Measurements from ENCODE around the gene KRR1.
"Not testable (repeated sequence)": the region's sequence is repeated elsewhere in the genome, so short reads cannot be mapped to it uniquely, and the experiment has no call there.

The KRR1 gene

DNA sequence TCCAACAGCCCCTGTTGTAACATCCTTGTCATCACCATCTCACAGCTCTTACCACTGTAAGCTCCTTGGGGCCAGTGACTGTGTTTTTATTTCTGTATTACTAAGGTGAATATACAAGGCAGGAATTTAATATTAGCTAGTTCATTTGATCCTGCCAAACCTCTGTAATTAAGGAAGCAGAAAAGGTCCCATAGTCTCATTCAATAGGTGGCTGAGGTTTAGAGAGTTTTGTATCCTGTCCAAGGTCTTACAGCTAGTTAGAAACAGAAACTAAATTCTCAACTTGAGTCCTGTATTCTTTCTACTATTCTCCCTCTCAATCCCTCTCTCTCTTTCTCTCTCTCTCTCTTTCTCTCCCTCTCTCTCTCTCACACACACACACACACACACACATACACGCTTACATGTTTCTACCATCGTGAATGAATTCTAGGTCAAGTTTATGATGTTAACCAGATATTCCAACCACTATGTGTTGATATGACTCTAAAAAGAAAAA, 31.4 kb downstream of the KRR1 start:
- DNase-seq (ENCODE audit: low read depth in 1 of 2, low spot score in 1 of 2) = no peak

DNA sequence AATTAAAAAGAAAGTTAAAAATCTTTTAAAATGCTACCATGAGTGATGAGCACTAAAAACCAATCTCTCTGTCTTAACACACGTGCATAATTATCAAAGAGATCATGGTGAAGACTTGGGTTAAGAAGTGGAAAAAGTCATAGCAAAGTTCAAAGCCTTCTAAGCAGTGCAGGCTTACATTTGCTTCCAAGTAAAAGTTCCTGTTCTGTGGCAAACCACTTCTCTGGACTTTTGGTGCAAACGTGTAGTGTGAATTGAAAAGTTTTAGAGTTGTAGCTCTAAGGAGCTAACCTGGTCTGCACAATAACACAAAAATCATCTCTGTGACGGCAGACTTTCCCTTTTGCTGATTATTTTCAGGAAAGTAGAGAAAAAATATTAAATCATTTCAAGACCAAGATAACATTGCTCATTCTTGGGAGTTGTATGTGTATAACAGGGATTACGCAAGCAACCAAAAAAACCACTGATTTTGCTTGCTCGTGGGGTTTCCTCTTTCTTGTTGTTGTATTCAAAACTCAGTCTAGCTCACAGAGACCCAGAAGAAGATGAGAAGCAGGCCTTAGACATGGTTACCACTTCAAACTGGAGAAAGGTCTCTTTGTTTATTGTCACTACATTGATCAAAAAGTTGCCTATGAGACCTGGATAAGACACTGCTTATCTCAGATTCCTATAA, 33.2 kb downstream of the KRR1 start:
- peak in 1 of 2 donors; percentile 51 for DNase-seq (ENCODE audit: low read depth in 1 of 2, low spot score in 1 of 2)

DNA sequence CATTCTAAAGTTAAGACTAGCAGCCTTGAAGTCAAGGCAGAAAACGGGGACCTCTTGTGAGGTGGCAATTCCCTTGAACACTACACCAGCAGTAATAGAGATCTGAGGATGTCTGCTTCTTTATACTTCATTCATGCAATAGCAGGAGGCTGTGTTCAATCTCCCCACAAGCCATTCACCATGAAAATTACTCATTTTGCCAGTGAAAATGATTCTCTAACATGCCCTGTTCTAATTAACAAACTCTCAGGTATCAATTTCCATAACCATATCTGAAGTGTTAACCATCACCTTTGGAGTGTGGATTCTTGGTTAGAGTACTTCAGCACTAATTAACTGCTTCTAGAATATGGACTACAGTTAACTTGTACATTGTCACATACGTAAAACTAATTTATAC, 34.3 kb downstream of the KRR1 start:
- DNase-seq (ENCODE audit: low read depth in 1 of 2, low spot score in 1 of 2) = no peak

DNA sequence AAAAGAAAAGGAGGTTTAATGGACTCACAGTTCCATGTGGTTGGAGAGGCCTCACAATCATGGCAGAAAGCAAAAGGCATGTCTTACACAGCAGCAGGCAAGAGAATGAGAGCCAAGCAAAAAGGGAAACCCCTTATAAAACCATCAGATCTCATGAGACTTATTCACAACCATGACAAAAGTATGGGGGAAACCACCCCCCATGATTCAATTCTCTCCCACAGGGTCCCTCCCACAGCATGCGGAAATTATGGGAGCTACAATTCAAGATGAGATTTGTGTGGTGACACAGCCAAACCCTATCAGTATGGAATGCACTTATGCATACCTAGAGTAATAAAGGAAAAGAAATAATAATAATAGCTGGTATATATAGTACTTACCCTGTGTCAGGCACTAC, 35.3 kb downstream of the KRR1 start:
- no peak for DNase-seq (ENCODE audit: low read depth in 1 of 2, low spot score in 1 of 2)

DNA sequence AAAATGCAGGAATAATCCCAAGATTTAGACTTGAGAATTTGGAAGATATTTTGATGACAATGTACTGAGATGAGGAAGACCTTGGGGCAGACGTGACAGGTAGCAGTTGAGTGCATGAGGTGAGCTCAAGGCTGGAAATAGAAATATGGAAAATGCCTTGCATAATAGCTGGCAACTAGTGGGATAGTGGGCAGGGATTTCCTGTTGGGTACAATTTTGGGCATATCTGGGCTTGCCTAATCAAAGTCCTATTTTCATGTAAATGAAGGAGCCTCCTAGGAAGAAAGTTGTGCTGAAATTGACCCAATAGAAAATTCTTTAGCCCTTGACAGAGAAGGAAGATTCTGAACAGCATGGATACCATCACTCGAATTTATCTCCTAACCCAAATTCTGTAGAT, 37.3 kb downstream of the KRR1 start:
- no peak for DNase-seq (ENCODE audit: low read depth in 1 of 2, low spot score in 1 of 2)

DNA sequence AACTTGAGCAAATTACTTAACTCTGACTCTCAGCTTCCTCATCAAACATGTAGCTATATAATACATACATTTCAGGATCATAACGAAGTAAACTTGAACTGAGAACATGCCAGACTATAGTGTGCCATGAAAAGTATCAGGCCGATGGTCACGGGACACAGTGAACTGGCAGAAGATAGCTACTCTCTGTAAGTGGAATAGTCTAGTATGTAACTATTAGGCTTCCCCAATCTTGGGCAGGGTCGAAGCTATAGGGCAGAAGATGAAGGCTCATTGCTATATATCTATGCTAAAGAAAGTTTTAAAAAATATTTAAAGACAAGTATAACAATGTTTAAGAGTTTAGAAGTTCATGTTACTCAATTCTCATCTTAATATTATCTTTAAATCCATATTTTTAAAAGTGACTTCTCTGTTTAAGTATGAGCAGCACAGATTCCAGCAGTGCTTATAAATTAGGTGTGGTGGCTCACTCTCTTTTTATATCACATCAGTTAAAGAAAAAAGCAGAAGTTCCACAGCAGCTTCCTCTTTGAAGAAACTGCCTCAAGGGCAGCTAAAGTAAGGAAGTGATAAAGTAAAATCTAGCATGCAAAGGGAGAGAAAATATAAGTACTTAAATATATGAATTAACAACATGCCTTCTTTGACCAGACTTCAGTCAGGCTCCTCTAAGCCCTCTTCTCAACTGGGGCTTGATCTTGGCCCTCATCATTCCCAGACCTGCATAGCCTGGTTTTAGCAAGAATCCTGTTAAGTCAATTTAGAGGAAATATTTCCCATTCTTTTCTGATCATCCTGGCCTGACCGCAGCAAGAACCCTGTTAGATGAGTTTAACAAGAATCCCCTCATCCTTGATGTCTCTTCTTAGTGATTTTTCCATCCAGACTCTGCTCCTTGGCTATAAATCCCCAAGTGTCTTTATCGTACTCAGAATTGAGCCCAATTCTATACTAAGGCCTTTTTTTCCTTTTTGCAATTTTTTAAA, 39.2 kb downstream of the KRR1 start:
- no peak for DNase-seq (ENCODE audit: low read depth in 1 of 2, low spot score in 1 of 2)

DNA sequence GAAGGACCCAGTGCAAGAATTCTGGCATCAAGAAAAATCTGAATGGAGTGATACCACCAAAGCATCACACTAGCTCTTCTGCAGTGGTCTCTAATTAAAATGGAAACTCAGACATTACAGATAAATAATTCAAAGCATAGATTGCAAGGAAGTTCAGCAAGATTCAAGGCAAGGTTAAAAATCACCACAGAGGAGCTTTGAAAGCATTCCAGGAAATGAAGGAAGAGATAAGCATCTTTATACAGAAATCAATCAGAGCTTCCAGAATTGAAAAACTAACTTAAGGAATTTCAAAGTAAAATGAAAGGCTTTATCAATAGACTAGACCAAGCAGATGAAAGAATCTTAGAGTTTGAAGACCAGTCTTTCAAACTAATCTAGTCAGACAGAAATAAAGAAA, 51.2 kb downstream of the KRR1 start:
- no peak for DNase-seq (ENCODE audit: low read depth in 1 of 2, low spot score in 1 of 2)

DNA sequence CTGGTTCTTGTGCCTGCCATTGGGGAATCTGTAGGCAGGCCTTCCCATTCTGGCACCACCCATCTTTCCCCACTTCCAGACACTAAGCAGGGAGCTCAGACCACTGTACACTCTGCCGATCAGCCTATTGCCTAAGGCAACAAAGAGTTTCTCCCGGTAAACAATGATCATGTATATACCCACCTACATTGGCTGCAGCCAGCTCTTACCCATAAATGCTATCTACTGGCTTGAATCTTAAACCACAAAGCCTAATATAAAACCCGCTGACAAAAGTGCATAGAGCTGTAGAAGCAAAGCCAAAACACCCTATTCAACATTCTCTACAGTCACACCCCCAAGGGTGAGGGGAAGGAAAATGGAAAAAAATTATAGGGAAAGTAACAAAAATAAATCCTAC, 51.7 kb downstream of the KRR1 start:
- no peak for DNase-seq (ENCODE audit: low read depth in 1 of 2, low spot score in 1 of 2)

DNA sequence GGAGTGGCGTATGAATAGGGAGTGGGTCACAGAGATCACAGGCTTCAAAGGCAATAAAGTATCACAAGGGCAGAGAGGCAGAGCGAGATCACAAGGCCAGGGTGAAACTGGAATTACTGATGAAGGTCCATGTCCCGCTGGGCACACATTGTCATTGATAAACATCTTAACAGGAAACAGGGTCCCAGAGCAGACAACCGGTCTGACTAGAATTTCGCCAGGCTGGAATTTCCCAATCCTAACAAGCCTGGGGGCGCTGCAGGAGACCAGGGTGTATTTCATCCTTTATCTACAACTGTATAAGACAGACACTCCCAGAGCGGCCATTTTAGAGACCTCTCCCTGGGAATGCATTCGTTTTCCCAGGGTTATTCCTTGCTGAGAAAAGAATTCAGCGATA, 53.5 kb downstream of the KRR1 start:
- not testable (repeated sequence) for DNase-seq (ENCODE audit: low read depth in 1 of 2, low spot score in 1 of 2)

DNA sequence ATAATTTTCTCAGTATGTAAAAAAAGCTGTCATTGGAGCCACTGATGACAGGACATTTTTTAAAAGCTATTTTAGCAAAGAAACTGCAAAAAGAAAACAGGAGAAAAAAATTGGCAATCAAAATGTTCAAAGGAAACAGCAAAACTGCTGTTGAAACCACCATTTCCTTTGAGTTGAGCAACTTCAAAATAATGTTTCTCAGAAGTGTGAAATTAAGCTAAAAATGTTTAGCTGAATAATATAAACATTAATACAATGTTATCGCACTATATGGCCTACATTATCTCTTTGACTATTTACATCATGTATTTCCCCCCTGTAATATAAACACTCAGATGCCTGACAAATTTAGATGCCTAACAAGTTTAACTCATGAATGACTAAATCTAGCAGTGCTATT, 54.2 kb downstream of the KRR1 start:
- no peak for DNase-seq (ENCODE audit: low read depth in 1 of 2, low spot score in 1 of 2)

DNA sequence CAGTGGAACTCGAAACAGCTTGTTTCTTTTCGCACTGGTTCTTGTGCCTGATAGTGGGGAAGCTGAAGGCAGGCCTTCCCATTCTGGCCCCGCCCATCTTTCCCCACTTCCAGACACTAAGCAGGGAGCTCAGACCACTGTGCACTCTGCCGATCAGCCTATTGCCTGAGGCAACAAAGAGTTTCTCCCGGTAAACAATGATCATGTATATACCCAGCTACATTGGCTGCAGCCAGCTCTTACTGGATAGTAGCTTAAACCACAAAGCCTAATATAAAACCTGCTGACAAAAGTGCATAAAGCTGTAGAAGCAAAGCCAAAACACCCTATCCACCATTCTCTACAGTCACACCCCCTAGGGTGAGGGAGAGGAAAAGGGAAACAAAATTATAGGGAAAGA, 55.6 kb downstream of the KRR1 start:
- no peak for DNase-seq (ENCODE audit: low read depth in 1 of 2, low spot score in 1 of 2)

DNA sequence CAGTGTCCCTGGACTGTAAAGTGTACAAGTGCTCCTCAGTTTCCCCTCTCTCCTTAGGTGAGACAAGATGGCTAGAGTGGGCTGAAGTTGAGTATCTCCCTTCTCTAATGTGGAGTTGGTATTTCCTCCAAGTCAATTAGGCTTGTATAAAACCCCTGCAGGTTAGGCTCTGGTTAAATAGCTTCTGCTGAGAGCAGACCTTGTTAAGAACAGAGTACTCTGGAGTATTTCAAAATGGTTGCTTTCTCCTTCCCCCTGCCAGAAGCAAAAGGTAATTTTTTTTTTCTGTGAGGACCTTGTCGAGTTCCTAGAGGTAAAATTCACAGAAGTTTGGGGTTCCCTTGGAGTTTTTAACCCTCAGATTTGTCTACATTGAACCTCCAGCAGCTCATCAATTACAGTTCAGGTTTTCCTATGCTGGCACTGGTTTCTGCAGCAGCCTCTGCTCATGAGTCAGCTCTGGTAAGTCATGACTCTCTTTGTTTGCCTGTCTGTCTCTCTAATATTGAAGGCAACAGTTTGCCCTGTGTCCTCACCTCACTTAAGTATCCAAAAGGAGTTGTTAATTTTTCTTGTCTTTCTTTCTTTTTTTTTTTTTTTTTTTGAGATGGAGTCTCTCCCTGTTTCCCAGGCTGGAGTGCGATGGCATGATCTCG, 58.6 kb downstream of the KRR1 start:
- DNase-seq (ENCODE audit: low read depth in 1 of 2, low spot score in 1 of 2) = no peak

DNA sequence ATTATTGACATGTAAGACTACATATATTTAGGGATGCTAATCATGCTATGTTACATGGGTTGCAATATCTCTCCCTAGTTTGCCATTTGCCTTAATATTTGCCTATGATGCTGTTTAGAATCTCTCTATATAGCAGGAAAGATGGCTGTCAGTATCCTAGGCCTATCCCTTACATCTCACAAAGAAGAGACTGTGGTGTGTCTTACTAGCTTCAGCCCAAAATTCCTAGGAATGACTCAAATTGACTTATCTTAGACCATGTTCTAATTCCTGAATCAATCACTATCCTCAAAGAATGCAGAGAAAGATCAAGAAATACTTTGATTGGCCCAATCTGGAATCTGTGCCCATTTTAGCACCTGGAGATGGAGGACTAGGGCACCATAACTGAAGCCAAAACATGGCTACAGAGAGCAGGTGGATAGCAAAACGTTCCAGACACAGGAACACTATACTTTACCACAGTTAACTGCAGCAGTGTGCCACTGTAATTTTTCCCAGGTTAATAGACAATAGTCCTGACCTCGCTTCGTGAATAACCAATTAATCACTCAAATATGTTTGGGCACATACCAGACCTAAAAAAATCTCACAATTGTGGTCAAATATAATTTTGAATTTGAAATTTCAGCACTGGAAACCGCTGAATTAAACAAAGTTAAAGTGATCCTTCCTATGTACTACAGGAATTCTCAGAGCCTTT, 63.6 kb downstream of the KRR1 start:
- DNase-seq (ENCODE audit: low read depth in 1 of 2, low spot score in 1 of 2) = no peak

DNA sequence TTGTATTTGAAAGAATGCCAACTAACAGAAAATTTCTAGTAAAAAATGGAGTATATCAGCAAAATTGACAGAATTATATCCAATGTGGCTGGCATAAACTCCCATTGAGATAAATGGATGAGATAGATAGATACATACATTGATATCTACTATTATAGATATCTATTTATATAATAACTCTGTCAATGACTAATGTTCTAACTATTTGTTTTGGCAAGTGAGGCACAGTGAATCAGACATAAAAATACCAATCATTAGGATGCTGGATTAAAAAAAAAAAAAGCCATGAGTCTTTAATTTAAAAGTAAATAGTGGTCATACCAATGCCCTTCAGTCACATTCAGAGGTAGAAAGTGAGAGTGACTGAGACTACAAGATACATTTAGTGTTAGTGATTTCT, 64.6 kb downstream of the KRR1 start:
- no peak for DNase-seq (ENCODE audit: low read depth in 1 of 2, low spot score in 1 of 2)

DNA sequence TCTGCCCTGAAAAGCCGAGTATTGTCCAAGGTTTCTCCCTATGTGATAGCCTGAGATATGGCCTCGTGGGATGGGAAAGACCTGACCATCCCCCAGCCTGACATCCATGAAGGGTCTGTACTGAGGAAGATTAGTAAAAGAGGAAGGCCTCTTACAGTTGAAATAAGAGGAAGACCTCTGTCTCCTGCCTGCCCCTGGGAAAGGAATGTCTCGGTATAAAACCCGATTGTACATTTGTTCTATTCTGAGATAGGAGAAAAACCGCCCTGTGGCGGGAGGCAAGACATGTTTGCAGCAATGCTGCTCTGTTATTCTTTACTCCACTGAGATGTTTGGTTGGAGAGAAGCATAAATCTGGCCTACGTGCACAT, 66.3 kb downstream of the KRR1 start:
- not testable (repeated sequence) for DNase-seq (ENCODE audit: low read depth in 1 of 2, low spot score in 1 of 2)

DNA sequence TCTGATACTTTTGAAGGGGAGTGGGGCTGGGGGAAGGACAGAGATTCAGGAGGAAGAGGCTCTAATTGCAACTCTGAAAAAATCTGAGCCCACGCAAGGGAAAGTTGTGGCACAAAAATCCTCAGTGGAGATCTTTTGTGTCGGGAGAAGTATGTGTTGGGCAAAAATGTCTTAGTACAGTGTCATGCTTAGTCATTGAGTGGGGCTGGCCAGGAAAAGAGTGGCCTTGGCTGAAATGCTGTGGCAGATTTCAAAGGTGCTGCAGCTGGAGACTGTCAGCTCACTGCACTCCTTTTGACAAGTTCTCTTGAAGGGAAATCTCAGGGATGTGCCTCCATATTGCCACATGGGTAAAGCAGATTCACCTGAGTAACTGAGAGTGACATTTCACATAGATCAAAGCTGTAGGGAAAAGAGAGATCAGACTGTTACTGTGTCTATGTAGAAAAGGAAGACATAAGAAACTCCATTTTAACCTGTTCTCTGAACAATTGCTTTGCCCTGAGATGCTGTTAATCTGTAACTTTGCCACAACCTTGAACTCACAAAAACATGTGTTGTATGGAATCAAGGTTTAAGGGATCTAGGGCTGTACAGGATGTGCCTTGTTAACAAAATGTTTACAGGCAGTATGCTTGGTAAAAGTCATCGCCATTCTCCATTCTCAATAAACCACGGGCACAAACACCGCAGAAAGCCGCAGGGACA, 66.8 kb downstream of the KRR1 start:
- DNase-seq (ENCODE audit: low read depth in 1 of 2, low spot score in 1 of 2) = no peak

DNA sequence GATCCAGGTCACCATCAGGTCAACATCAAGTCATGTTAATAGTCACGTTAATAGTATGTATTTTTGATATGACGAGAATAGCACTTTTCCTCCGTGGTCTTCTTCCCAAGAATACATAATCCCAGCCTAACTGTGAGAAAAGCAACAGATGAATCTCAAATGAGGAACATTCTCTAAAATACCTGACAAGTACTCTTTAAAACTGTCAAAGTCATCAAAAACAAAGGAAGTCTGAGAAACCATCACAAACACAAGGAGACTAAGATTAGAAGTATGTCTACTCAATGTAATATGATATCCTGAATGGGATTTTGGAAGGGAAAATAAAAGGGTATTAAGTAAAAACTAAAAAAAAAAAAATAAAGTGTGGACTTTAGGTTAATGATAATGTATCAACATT, 67.7 kb downstream of the KRR1 start:
- DNase-seq (ENCODE audit: low read depth in 1 of 2, low spot score in 1 of 2) = no peak

DNA sequence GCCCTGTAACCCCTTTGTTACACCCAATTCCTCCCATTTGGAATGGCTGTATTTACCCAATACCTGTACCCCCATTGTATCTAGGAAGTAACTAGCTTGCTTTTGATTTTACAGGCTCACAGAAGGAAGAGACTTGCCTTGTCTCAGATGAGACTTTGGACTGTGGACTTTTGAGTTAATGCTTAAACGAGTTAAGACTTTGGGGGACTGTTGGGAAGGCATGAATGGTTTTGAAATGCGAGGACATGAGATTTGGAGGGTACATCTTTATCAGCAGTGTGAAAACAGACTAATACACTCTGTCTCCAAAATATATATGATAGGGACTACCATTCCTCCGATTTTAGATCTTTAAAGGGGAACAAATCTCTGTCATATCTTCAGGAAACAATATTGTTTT, 69.0 kb downstream of the KRR1 start:
- not testable (repeated sequence) for DNase-seq (ENCODE audit: low read depth in 1 of 2, low spot score in 1 of 2)

DNA sequence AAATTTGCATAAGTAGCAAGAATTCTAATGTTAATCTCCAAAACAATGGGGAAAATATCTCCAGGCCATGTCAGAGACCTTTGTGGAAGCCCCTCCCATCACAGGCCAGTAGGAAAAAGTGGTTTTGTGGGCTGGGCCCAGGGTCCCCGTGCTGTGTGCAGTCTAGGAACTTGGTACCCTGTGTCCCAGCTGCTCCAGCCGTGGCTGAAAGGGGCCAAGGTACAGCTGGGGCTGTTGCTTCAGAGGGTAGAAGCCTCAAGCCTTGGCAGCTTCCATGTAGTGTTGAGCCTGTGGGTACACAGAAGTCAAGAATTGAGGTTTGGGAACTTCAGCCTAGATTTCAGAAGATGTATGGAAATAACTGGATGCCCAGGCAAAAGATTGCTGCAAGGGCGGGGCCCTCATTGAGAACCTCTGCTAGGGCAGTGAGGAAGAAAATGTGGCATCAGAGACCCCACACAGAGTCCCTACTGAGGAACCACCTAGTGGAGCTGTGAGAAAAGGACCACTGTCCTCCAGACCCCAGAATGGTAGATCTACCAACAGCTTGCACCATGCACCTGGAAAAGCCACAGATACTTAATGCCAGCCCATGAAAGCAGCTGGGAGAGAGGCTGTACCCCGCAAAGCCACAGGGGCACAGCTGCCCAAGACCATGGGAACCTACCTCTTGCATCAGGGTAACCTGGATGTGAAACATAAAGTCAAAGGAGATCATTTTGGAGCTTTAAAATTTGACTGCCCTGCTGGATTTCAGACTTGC, 69.5 kb downstream of the KRR1 start:
- not testable (repeated sequence) for DNase-seq (ENCODE audit: low read depth in 1 of 2, low spot score in 1 of 2)

Measured in activated CD4-positive, alpha-beta T cell treated with anti-CD3 and anti-CD28 coated beads, Interleukin-2, amount 50 U/mL, for 24 hours (primary cell).